Brain microvascular endothelial cell (primary cell): ENCODE data around the gene SLC24A3.

ENCODE experiments used
- DNase-seq: peaks from one replicate; pipeline ENCODE4 v3.0.0-alpha.2; 2020
- H3K27ac ChIP-seq: fragments of 250-450 bp; sonication (Bioruptor Pico); 2 replicates; pipeline ENCODE4 v1.5.1; 2020; ENCODE audit warnings: mild to moderate bottlenecking, moderate library complexity
- H3K27me3 ChIP-seq: fragments of 250-450 bp; sonication (Bioruptor Pico); replicated peaks from 2 replicates; pipeline ENCODE4 v1.5.1; 2020; ENCODE audit warnings: mild to moderate bottlenecking
- H3K36me3 ChIP-seq: fragments of 250-450 bp; sonication (Bioruptor Pico); replicated peaks from 2 replicates; pipeline ENCODE4 v1.5.1; 2020; ENCODE audit warnings: mild to moderate bottlenecking
- H3K4me3 ChIP-seq: 2 replicates; pipeline ENCODE4 v1.5.1; 2011; ENCODE audit warnings: low read depth, mild to moderate bottlenecking, control low read depth, low read length, moderate library complexity
- in situ Hi-C: cut with HindIII; loops from 2 replicates; pipeline ENCODE4 v1.10.0; 2017; ENCODE audit warnings: low sequenced_read_pairs, low pct_ligation_motif_present
- TF ChIP-seq, protein P1 (sequence below): IDR thresholded peaks from 2 replicates; pipeline ENCODE4 v1.5.1; 2011; ENCODE audit warnings: low read depth, mild to moderate bottlenecking, moderate library complexity, low read length, control low read depth, inconsistent platforms; ENCODE audit errors: missing control alignments

SLC24A3 gene

DNA sequence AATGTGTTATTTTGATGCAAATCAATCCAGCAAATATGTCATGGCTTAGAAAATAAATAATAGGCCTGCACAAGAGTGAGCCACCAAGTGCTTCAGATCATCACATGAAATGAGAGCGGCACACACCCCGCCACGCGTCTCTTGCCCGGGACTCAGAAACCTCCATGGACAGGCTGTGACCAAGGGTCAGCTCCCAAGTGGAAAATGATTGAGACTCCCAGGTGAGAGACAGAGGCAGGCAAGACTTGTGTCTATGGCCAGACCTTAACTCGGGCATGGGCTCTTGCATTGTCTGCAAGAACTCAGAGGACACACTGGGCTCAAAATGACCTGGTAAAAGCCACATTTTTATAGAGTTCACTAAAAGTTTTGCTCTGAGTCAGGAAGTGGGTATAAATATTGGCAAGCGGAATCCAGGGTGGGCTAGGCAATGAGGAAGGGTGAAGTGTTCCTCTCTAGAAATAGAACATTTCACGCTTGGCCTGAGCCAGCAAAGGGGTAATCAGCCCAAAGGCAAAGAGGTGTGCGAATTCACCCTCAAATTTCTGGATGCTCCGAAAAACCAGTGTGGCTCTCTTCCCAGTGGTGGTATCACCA, 514.9 kb downstream of the SLC24A3 start:
- Histone ChIP-seq H3K27me3 (no peaks in the 10 kb centered on the region), H3K36me3 (no peaks in the 10 kb centered on the region), H3K27ac (no peak overlapping the region), H3K4me3 (no peak overlapping the region)
- no peak for DNase-seq
- in situ Hi-C loops = no loop called here
- TF ChIP-seq, protein P1, sequence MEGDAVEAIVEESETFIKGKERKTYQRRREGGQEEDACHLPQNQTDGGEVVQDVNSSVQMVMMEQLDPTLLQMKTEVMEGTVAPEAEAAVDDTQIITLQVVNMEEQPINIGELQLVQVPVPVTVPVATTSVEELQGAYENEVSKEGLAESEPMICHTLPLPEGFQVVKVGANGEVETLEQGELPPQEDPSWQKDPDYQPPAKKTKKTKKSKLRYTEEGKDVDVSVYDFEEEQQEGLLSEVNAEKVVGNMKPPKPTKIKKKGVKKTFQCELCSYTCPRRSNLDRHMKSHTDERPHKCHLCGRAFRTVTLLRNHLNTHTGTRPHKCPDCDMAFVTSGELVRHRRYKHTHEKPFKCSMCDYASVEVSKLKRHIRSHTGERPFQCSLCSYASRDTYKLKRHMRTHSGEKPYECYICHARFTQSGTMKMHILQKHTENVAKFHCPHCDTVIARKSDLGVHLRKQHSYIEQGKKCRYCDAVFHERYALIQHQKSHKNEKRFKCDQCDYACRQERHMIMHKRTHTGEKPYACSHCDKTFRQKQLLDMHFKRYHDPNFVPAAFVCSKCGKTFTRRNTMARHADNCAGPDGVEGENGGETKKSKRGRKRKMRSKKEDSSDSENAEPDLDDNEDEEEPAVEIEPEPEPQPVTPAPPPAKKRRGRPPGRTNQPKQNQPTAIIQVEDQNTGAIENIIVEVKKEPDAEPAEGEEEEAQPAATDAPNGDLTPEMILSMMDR = no peak

DNA sequence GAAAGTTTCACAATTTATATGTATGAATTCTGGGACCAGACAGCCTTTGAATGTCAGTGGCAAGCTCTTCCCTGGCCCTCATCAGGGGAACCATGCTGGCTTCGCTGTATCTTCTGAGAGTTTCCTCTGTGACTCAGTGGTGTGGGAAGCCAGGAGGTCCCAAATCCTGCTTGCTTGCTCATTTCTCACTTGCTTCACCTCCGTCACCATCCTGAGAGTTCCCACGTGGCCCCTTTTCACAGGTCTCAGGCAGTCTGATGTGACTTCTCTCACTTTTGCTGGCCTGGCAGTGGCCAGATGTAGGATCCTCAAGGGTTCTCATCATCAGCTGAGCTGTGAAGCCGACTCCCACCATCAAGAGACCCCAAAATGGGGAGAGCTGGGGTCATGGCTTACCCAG, 517.2 kb downstream of the SLC24A3 start:
- no peak for DNase-seq
- Histone ChIP-seq H3K4me3 (no peak overlapping the region), H3K27ac (no peak overlapping the region), H3K27me3 (no peaks in the 10 kb centered on the region), H3K36me3 (no peaks in the 10 kb centered on the region)
- TF ChIP-seq, protein P1 = no peak
- in situ Hi-C loops = no loop called here

DNA sequence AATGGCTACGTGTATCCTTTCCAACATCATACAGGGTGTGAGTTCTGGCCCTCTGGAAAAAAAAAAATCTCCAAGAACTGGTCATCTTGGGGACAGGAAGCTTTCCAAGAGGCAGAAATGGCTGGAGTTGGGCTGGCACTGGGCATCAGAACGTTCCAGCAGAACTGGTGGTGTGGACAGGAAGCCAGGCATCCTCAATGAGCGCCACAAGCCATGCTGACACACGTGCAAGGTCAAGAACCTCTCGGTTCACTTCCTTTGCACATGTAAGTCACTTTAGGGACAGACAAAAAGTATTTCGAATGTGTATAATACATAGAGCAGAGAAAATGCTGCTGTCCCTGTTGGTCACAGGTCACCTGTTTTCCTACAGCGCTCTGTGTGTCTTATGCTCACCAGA, 518.3 kb downstream of the SLC24A3 start:
- Histone ChIP-seq H3K27me3 (no peaks in the 10 kb centered on the region), H3K4me3 (no peak overlapping the region), H3K36me3 (no peaks in the 10 kb centered on the region), H3K27ac (no peak overlapping the region)
- no peak for DNase-seq
- in situ Hi-C loops = no loop called here
- TF ChIP-seq, protein P1 = no peak

DNA sequence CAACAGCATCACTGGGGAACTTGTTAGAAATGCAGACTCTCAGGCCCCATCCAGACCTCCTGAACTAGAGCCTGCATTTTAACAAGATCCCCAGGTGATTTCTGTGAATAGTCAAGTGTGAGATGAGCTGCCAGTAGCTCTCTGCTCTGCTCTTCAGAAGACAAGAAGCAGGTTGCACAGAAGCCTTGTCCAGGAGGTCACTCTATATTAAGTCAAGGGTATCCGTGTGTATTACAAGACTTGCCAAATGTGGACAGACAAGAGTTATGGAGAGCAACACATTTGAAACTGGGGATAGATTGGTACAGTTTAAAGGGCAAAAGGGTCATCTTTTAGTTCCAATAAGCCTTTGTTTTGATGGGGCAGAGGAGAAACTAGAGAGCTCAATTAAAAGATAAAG, 522.4 kb downstream of the SLC24A3 start:
- TF ChIP-seq, protein P1 = no peak
- Histone ChIP-seq H3K36me3 (no peaks in the 10 kb centered on the region), H3K27me3 (no peaks in the 10 kb centered on the region), H3K27ac (no peak overlapping the region), H3K4me3 (no peak overlapping the region)
- no peak for DNase-seq
- in situ Hi-C loops = no loop called here

DNA sequence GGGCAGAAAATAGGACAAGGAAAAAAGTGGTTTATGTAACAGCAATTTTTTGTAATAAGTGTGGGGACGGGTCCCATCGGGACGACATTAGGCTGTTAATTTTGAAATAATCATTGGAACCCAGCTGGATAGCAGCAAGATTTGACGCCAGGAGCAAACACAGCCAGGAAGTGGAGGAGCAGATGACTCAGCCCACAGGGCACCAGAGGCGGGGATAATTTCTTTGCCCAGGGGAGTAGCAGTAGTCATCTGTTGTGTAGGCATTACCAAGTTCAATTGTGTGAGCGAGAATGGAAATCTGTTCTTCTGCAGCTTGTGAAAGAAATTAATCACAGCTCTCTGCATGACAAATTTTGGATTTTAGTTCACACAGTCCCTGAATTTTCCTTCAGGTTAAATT, 523.0 kb downstream of the SLC24A3 start:
- Histone ChIP-seq H3K27ac (peak overlapping the region; percentile 35), H3K27me3 (no peaks in the 10 kb centered on the region), H3K4me3 (no peak overlapping the region), H3K36me3 (no peaks in the 10 kb centered on the region)
- peak; percentile 88 for DNase-seq
- TF ChIP-seq, protein P1 = no peak
- in situ Hi-C loops = no loop called here

DNA sequence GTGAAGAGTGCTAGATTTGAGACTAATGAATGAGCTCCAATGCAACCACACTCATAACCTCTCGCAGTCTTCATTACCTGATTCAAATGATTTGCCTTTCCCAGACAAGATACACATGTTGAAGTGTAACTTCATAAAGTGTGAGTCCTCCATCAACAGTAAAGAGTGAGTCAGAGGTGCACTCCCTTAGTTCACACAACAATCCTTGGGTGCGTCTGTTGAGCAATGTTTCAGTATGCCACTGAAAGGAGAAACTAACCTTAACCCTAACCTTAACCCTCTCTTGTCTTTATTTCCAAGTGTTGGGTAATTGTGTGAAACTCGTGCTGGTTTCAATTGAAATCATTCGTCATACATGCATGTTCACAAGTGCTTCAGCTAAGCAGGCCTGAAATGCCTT, 524.6 kb downstream of the SLC24A3 start:
- H3K36me3 ChIP-seq = no peaks in the 10 kb centered on the region
- in situ Hi-C loops = no loop called here
- H3K27me3 ChIP-seq = no peaks in the 10 kb centered on the region
- no peak overlapping the region for H3K4me3 ChIP-seq
- peak; percentile 32 for DNase-seq
- H3K27ac ChIP-seq = no peak overlapping the region
- TF ChIP-seq, protein P1 = no peak
